Activated CD4-positive, alpha-beta T cell treated with anti-CD3 and anti-CD28 coated beads, Interleukin-2, amount 50 U/mL, for 1 hour (primary cell): ENCODE results near the gene FGD5.

Source experiments
- DNase-seq: peaks from one replicate; pipeline ENCODE4 v3.0.0-alpha.2; 2020

The FGD5 gene

GRCh38 chr3:14832975-14833722, 14.4 kb downstream of the FGD5 start:
- no peak for DNase-seq

- no peak for DNase-seq
Observed at GRCh38 chr3:14834121-14834520, 15.4 kb downstream of the FGD5 start.

- no peak for DNase-seq
Observed at GRCh38 chr3:14834807-14835466, 16.2 kb downstream of the FGD5 start.

DNA sequence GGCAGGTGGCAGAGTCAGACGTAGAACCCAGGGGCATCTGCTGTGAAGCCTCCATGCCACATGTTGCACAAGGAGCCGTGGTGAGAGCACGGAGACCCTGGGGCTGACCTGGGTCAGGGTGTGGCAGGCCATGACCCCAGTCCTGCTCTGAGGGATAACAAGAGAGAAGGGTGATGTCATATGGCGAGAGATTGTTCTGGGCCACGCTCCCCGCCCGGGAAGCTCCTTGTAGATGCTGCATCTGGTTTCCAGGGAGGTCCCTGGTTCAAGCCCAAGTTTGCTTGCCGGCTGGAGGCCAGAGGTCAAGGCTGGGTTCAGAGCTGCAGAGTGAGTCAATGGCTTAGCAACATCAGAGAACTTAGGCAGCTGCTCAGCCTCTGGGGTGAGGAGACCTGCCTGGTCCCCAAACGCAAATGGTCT, 17.3 kb downstream of the FGD5 start:
- no peak for DNase-seq

DNA sequence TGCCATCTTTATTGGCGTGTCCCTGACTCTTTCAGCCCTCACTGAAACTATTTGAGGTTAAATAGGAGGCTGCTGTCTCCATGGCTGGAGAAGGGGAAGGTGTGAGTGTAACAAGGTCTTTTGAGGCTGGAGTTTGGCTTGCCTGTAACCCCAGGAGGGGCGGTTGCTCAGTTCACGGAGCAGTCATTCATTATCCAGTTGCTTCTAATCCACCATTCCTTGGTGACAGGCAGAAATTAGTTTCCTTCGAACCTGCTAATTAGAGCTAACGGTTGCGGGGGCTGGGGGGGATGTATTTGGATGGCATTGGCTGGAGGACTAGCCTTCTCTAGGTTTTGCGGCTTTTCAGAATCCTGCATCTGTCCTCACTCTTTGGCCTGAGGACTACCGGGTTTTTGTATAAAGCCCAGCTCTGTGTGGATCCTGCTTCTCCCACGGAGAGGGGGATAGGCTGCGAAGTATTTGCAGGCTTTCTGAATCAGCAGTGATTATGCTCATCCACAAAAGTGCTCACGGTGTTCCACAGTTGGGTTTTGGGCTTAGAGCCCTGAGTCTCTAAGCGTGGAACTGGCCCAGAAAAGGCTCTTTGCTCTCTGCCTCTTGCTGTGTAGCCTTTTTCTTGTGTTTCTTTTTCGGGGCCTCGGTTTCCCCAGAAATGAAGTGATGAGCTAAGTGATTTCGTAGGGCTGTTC, 18.6 kb downstream of the FGD5 start:
- DNase-seq: no peak

- no peak for DNase-seq
Observed at GRCh38 chr3:14837878-14838258, 19.1 kb downstream of the FGD5 start.

- DNase-seq: no peak
Observed at GRCh38 chr3:14839236-14839635, 20.5 kb downstream of the FGD5 start.

- no peak for DNase-seq
Observed at GRCh38 chr3:14841836-14842235, 23.1 kb downstream of the FGD5 start.

GRCh38 chr3:14842277-14842676, 23.5 kb downstream of the FGD5 start:
- no peak for DNase-seq

DNA sequence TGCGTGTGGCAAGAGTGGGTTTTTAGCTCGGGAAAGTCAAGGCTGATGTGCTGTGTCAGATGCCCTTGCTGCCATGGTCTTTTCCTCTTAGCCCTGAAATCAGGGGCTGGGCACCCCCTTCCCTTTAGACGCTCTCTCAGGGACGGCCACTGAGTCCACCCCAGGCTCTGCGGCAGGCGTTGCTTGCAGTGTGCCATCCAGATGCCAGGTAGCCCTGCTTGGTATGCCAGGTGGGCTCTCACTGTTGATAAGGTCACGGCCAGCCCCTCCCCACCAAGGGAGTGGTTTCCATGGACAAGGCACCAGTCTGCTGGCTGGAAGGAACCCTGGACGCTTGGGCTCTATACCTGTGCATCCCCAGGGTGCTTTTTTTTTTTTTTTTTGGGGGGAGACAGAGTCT, 24.6 kb downstream of the FGD5 start:
- no peak for DNase-seq

- DNase-seq: no peak
Observed at GRCh38 chr3:14844386-14845170, 25.8 kb downstream of the FGD5 start.

DNA sequence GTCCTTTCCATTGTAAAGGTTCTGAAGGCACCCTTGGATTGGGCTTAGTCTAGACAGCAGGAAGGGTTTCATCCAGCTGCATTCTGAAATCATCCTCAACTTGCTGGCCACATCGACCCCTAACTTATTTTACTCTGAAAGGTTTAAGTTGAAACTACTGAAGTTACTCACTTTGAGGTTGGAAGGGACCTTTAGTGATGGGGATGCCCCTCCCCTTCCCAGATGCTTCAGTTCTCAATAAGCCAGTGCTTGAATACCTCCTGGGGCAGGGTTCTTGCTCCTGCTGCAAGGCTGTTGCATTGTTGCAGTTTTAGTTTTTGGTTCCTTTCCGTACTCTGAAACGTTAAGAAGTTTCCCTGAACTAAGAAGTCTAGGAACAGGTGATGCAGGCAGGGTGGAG, 26.4 kb downstream of the FGD5 start:
- DNase-seq: no peak

GRCh38 chr3:14845826-14846225, 27.1 kb downstream of the FGD5 start:
- DNase-seq: no peak

DNA sequence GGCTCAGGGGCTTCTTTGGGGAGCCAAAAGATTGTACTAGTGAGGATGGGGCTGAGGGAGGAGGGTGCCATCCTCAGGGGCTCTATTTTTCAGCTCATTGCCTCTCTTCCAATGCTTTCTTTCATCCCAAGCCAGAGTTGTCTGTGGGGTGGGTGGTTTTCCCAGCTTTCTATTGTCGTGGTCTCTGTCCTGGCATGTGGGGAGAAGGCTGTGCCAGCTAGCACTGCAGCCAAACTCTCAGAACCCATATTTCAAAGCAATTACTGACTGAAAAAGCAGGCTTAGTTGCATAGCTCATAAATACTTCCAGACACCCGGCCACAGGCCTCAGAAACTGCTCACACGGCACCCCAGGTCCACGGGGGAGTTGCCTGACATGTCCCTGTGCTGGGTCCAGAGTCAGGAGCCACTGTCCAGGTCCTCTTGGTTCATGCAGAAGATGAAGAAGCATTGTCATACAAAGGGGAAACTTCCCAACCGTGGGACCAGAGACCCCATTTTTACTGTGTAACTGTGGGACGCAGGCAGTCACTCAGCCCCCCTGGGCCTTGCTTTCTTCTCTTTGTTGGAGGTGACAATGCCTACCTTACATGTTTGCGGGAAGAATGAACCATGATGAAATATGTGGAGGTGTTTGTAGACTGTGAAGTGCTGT, 27.6 kb downstream of the FGD5 start:
- no peak for DNase-seq

DNA sequence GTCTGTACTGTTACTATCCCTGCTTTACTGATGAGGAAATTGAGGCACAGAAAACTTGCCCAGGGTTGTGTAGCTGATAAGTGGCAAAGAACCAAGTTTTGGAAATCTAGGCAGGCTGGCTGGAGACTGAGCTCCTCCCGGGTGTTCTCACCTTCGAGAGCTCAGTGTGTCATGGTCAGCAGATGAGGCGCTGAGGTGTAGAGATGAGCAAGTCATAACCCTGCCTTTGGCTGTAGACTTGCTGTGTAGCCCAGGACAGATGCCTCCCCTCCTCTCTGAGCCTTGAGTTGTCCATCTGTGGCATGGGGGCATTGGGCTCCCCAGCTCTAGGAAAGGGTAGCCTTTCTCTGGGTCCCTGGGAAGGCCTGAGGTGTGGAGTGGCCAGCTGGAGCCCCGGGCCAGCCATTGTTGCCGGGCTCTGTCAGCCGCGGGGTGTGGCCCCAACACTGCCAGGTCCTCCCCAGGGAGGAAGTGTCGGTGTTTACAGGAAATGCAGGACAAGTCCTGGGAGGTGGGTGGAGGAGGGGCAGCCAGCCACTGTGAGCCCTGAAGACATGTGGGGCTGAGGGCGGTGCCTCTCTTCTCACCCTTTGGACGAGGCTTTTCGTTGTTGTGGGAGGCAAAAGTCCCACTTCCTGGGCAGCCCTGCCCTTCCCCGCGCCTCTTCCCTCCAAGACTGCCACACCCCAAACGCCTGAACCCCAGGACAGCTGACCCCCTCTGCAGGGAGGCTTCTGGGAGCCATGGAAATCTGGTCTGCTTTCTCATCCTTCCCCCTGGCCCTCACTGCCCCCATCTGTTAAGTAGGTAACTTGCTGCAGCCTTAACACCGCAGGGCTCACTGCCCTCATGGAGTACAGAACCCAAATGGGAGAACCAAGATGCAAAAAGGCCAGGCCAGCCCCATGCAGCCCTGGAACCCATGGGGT, 29.1 kb downstream of the FGD5 start:
- no peak for DNase-seq

DNA sequence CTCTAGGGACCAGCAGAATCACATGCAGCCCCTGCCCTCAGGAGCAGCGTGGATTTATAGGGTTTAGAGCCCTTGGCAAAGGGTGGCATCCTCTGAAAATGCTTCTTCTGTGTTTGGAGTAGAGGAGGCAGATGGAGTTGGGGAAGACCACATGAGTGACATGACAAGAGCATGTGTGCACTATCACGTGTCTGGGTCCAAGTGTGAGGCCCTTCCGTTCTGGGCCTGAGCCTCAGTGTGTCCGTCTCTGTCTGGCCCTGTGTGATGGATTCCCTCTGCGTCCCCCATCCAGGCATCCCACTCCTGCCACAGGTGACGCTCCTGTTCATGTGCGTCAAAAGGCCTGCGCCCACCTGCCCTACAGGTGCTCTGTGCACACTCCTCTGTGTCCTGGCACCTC, 30.1 kb downstream of the FGD5 start:
- DNase-seq: no peak

GRCh38 chr3:14849638-14850230, 31.0 kb downstream of the FGD5 start:
- no peak for DNase-seq

GRCh38 chr3:14852058-14852594, 33.4 kb downstream of the FGD5 start:
- DNase-seq: no peak

DNA sequence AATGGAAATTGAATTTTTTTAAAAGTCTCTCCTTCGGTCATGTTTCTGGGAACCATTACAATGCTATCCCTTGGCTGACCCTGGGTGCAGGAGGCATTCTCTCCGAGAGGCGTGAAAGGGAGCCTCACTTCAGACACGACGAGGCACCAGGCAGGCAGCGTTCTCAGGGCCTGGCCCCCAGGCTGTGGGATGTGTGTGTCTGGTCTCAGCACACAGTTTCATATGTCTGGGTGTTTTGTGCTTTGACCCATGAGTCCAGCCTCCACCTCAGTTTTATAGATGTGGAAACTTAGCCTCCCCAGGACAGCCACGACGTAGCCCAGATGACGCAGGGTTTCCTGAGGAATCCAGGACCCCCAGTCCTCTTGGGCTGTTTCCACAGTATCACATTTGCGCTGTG, 34.0 kb downstream of the FGD5 start:
- DNase-seq: no peak

DNA sequence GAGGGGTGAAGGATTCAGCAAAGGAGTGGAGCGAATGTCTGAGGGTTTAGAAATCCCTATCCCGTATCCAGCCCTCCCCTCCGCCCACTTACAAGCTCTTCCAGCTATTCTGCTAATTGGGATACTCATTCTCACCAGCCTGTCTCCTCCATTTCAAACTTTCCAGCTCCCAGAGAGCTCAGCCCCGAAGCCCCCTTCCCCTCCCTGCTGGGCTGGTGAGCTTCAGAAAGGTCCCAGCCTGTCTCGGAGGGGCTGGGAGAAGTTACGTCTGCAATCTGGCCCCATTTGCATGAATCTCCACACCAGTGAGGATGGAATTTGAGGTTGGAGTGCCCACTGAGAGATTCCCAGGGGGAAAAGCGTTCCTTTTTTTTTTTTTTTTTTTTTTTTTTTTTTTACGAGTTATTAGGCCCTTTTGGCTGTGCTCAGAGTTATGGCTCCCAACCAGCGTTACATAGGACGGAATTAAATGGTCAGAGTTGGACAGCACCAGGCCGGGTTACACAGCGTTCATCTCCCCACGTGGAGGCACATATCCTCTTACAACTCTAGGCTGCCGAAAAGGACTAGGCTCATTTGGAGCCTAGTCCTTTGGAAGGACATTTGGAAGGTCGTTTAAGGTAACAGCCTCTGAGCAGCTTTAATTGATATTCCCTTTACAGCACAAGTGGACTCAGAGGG, 34.6 kb downstream of the FGD5 start:
- DNase-seq: no peak
